ENCODE data around the gene PPP1R7. TPM values are rescaled to one million over a fixed set of nuclear protein-coding genes. Genes with fewer than 3 reads are reported as not detected.

The PPP1R7 gene
- total RNA-seq, 1 donor from 2014 or later: 43.1 TPM

DNA sequence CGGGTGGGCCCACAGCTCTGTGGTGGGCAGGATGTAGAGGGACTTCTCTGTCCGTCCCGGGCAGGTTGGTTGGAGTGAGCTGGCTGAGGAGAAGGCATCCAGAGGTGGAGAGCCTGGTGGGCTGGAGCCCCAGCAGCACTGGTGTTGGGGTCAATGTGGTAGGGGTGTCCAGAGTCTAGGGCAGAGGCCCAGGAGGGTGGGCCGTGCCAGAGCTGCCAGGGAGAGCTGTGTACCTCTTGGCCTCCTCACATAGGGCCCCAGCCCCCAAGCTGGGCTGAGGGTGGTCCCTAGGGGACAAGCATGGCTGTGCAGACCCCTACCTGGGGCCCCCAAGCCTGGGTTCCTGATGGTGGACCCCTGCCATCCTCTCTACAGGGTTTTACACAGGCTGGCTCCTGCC is 54.2 kb downstream of the PPP1R7 start:
- Mint-ChIP-seq H3K36me3 (ENCODE audit: low read depth) (no peaks in the 10 kb centered on the region), H3K4me1 (ENCODE audit: low read depth) (no peaks in the 10 kb centered on the region), H3K27me3 (ENCODE audit: low read depth) (peaks cover 4% of the 10 kb centered on the region), H3K27ac (ENCODE audit: unreplicated experiment) (no peak overlapping the region), H3K4me3 (ENCODE audit: unreplicated experiment) (no peak overlapping the region), H3K9me3 (ENCODE audit: low read depth) (no peaks in the 10 kb centered on the region)
- TF ChIP-seq, protein P1, sequence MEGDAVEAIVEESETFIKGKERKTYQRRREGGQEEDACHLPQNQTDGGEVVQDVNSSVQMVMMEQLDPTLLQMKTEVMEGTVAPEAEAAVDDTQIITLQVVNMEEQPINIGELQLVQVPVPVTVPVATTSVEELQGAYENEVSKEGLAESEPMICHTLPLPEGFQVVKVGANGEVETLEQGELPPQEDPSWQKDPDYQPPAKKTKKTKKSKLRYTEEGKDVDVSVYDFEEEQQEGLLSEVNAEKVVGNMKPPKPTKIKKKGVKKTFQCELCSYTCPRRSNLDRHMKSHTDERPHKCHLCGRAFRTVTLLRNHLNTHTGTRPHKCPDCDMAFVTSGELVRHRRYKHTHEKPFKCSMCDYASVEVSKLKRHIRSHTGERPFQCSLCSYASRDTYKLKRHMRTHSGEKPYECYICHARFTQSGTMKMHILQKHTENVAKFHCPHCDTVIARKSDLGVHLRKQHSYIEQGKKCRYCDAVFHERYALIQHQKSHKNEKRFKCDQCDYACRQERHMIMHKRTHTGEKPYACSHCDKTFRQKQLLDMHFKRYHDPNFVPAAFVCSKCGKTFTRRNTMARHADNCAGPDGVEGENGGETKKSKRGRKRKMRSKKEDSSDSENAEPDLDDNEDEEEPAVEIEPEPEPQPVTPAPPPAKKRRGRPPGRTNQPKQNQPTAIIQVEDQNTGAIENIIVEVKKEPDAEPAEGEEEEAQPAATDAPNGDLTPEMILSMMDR (IDR thresholded peaks at IDR 0.05): no peak
- DNase-seq (ENCODE audit: low spot score): peak; percentile 87

DNA sequence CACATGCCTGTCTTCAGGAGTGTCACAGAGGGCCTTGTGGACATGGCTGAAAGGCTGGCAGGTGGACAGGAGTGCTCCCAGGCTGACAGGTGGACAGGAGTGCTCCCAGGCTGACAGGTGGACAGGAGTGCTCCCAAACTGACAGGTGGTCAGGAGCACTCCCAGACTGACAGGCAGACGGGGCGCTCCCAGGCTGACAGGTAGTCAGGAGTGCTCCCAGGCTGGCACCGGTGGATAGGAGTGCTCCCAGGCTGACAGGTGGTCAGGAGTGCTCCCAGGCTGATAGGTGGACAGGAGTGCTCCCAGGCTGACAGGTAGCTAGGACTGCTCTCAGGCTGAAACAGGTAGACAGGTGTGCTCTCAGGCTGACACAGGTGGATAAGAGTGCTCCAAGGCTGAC is 54.8 kb downstream of the PPP1R7 start:
- H3K36me3 Mint-ChIP-seq (ENCODE audit: low read depth): no peaks in the 10 kb centered on the region
- no peak overlapping the region for H3K4me3 Mint-ChIP-seq (ENCODE audit: unreplicated experiment)
- H3K27me3 Mint-ChIP-seq (ENCODE audit: low read depth): peaks cover 4% of the 10 kb centered on the region
- H3K9me3 Mint-ChIP-seq (ENCODE audit: low read depth): no peaks in the 10 kb centered on the region
- H3K4me1 Mint-ChIP-seq (ENCODE audit: low read depth): no peaks in the 10 kb centered on the region
- H3K27ac Mint-ChIP-seq (ENCODE audit: unreplicated experiment): no peak overlapping the region
- TF ChIP-seq, protein P1 (IDR thresholded peaks at IDR 0.05): no peak
- DNase-seq (ENCODE audit: low spot score): no peak

DNA sequence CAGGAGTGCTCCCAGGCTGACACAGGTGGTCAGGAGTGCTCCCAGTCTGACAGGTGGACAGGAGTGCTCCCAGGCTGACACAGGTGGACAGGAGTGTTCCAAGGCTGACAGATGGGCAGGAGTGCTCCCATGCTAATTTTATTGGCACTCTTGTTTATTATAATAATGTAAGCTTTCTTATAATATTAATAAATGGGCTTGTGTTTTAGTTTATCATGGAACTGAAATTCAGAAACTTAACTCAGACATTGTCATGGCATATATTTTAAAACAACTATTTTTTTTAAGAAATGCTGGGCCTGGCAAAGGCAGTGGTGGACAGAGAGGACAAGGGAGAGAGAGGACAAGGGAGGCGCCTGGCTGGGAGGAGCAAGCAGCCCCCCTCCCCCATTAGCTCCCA is 56.9 kb downstream of the PPP1R7 start:
- DNase-seq (ENCODE audit: low spot score): no peak
- peaks cover 8% of the 10 kb centered on the region for H3K27me3 Mint-ChIP-seq (ENCODE audit: low read depth)

DNA sequence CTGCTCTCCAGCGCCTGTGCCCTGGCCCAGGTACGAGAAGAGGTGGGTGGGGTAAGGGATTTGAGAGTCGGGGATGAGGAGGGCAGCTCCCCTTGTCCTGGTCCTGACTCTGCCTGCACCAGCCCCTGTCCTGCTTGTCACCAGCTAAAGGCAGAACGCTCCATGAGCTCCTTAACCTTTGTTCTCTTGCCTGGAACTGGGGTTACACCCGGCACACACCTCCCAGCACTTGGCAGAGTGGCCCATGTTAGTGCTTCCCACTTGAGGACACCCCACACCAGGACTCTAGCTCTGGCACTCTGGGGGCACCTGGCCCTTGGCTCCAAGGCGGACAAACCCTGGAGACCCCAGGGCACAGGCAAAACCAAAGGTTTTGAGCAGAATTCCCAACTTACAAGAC is 57.4 kb downstream of the PPP1R7 start:
- Mint-ChIP-seq H3K9me3 (ENCODE audit: low read depth) (no peaks in the 10 kb centered on the region), H3K27ac (ENCODE audit: unreplicated experiment) (no peak overlapping the region), H3K4me1 (ENCODE audit: low read depth) (no peaks in the 10 kb centered on the region), H3K36me3 (ENCODE audit: low read depth) (no peaks in the 10 kb centered on the region), H3K27me3 (ENCODE audit: low read depth) (peaks cover 8% of the 10 kb centered on the region), H3K4me3 (ENCODE audit: unreplicated experiment) (no peak overlapping the region)
- TF ChIP-seq, protein P1 (IDR thresholded peaks at IDR 0.05): no peak
- no peak for DNase-seq (ENCODE audit: low spot score)

More for the DNA sequence above, 56.9 kb downstream of the PPP1R7 start:
- Mint-ChIP-seq H3K27ac (ENCODE audit: unreplicated experiment) (no peak overlapping the region), H3K36me3 (ENCODE audit: low read depth) (no peaks in the 10 kb centered on the region), H3K4me3 (ENCODE audit: unreplicated experiment) (no peak overlapping the region), H3K9me3 (ENCODE audit: low read depth) (no peaks in the 10 kb centered on the region), H3K4me1 (ENCODE audit: low read depth) (no peaks in the 10 kb centered on the region)
- TF ChIP-seq, protein P1 (IDR thresholded peaks at IDR 0.05): no peak

DNA sequence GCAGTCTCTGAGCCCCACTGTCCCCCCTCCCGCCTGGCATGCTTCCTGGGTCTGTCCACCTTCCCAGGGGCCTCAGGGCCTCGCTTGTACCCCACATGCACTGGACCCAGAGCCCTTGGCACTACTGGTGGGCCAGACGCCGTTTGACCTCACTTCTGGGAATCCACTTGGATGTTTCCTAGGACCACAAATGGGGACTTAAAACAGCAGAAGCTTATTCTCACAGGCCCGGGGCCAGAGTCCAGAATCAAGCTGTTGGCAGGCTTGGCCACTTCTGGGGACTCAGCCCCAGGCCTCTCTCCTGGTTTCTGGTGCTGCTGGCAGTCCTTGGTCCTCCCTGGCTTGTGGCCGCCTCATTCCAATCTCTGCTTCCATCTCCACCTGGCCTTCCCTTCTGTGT is 57.8 kb downstream of the PPP1R7 start:
- TF ChIP-seq, protein P1 (IDR thresholded peaks at IDR 0.05): no peak
- no peak for DNase-seq (ENCODE audit: low spot score)
- Mint-ChIP-seq H3K4me3 (ENCODE audit: unreplicated experiment) (no peak overlapping the region), H3K27ac (ENCODE audit: unreplicated experiment) (peak overlapping the region; percentile 3), H3K36me3 (ENCODE audit: low read depth) (no peaks in the 10 kb centered on the region), H3K27me3 (ENCODE audit: low read depth) (peaks cover 8% of the 10 kb centered on the region), H3K9me3 (ENCODE audit: low read depth) (no peaks in the 10 kb centered on the region), H3K4me1 (ENCODE audit: low read depth) (no peaks in the 10 kb centered on the region)
